Activated T-cell treated with anti-CD3 and anti-CD28 coated beads, Interleukin-2, amount 50 U/mL, for 72 hours (primary cell): Measurements from ENCODE around the gene MFSD12. TPM values are rescaled to one million over a fixed set of nuclear protein-coding genes. Genes with fewer than 3 reads are reported as not detected.
"Not testable (repeated sequence)": the region's sequence is repeated elsewhere in the genome, so short reads cannot be mapped to it uniquely, and the experiment has no call there.

ENCODE experiments used
- ATAC-seq, 2 donors: fragments of 150-1000 bp; cut with Tn5 transposase; replicated peaks in 1 of 2; 2 replicates each; pipeline ENCODE4 v1.10.0; 2021; ENCODE audit warnings: moderate library complexity in 2 of 2, mild to moderate bottlenecking in 1 of 2
- DNase-seq, 2 donors: peaks; one replicate each; pipeline ENCODE4 v3.0.0; 2021 to 2022; ENCODE audit warnings: mixed read lengths in 1 of 2
- H3K27ac Mint-ChIP-seq: one replicate; pipeline ENCODE4 v1.8.0; 2022; ENCODE audit warnings: mild to moderate bottlenecking, moderate library complexity, mixed read lengths
- H3K27me3 Mint-ChIP-seq: one replicate; pipeline ENCODE4 v1.8.0; 2022; ENCODE audit warnings: low read depth, mixed read lengths
- H3K36me3 Mint-ChIP-seq, 2 donors: one replicate each; pipeline ENCODE4 v1.8.0; 2022; ENCODE audit warnings: mixed read lengths in 2 of 2, mild to moderate bottlenecking in 1 of 2; ENCODE audit not compliant: insufficient read depth in 2 of 2
- H3K4me1 Mint-ChIP-seq: one replicate; pipeline ENCODE4 v1.8.0; 2022; ENCODE audit warnings: low read depth, mixed read lengths
- H3K4me3 Mint-ChIP-seq, 2 donors: one replicate each; pipeline ENCODE4 v1.8.0; 2022; ENCODE audit warnings: mild to moderate bottlenecking in 2 of 2, mixed read lengths in 2 of 2, moderate library complexity in 2 of 2
- H3K9me3 Mint-ChIP-seq, 2 donors: one replicate each; pipeline ENCODE4 v1.8.0; 2022; ENCODE audit warnings: mixed read lengths in 2 of 2
- total RNA-seq, 2 donors: library from RNA; stranded (reverse); gene quantifications; one replicate each; pipeline ENCODE4 v1.2.3, GENCODE V29; 2022

Gene MFSD12
- total RNA-seq, 2 donors from 2014 or later = 50.8 to 69.9 TPM

- no peaks in the 10 kb centered on the region for H3K27me3 Mint-ChIP-seq
- H3K4me1 Mint-ChIP-seq = no peaks in the 10 kb centered on the region
- DNase-seq (no peak), ATAC-seq (no peak)
- no peak overlapping the region for H3K27ac Mint-ChIP-seq
- no peaks in the 10 kb centered on the region for H3K9me3 Mint-ChIP-seq
- H3K36me3 Mint-ChIP-seq = no peaks in the 10 kb centered on the region
- no peak overlapping the region for H3K4me3 Mint-ChIP-seq
These were observed 34.7 kb upstream of the MFSD12 start for GRCh38 chr19:3591876-3592613.

- DNase-seq = no peak
- no peaks in the 10 kb centered on the region for H3K36me3 Mint-ChIP-seq
- no peak overlapping the region for H3K4me3 Mint-ChIP-seq
- no peak for ATAC-seq
- no peaks in the 10 kb centered on the region for H3K9me3 Mint-ChIP-seq
- H3K4me1 Mint-ChIP-seq = no peaks in the 10 kb centered on the region
- H3K27me3 Mint-ChIP-seq = no peaks in the 10 kb centered on the region
- H3K27ac Mint-ChIP-seq = no peak overlapping the region
These were observed 33.7 kb upstream of the MFSD12 start for GRCh38 chr19:3590991-3591659.

GRCh38 chr19:3589949-3590348 is 32.6 kb upstream of the MFSD12 start:
- no peaks in the 10 kb centered on the region for H3K9me3 Mint-ChIP-seq
- no peaks in the 10 kb centered on the region for H3K27me3 Mint-ChIP-seq
- no peak overlapping the region for H3K27ac Mint-ChIP-seq
- H3K4me3 Mint-ChIP-seq = no peak overlapping the region
- no peaks in the 10 kb centered on the region for H3K4me1 Mint-ChIP-seq
- H3K36me3 Mint-ChIP-seq = no peaks in the 10 kb centered on the region
- DNase-seq (no peak), ATAC-seq (no peak)

- no peaks in the 10 kb centered on the region for H3K36me3 Mint-ChIP-seq
- no peaks in the 10 kb centered on the region for H3K4me1 Mint-ChIP-seq
- H3K27ac Mint-ChIP-seq = no peak overlapping the region
- no peak for ATAC-seq
- no peak for DNase-seq
- no peak overlapping the region for H3K4me3 Mint-ChIP-seq
- no peaks in the 10 kb centered on the region for H3K9me3 Mint-ChIP-seq
- no peaks in the 10 kb centered on the region for H3K27me3 Mint-ChIP-seq
These were observed 32.1 kb upstream of the MFSD12 start for GRCh38 chr19:3589439-3589838.

GRCh38 chr19:3586707-3587346 is 29.4 kb upstream of the MFSD12 start:
- no peaks in the 10 kb centered on the region for H3K27me3 Mint-ChIP-seq
- ATAC-seq = no peak
- no peak overlapping the region for H3K27ac Mint-ChIP-seq
- no peaks in the 10 kb centered on the region for H3K36me3 Mint-ChIP-seq
- H3K9me3 Mint-ChIP-seq = no peaks in the 10 kb centered on the region
- H3K4me3 Mint-ChIP-seq = no peak overlapping the region
- DNase-seq = no peak
- no peaks in the 10 kb centered on the region for H3K4me1 Mint-ChIP-seq

GRCh38 chr19:3586127-3586626 is 28.8 kb upstream of the MFSD12 start:
- H3K36me3 Mint-ChIP-seq = no peaks in the 10 kb centered on the region
- no peak overlapping the region for H3K27ac Mint-ChIP-seq
- peak; percentile 46 to 55 for DNase-seq
- H3K4me3 Mint-ChIP-seq = peak overlapping the region; percentile 32 to 60
- no peaks in the 10 kb centered on the region for H3K4me1 Mint-ChIP-seq
- ATAC-seq = peak; percentile 39 to 47
- H3K27me3 Mint-ChIP-seq = no peaks in the 10 kb centered on the region
- H3K9me3 Mint-ChIP-seq = no peaks in the 10 kb centered on the region

GRCh38 chr19:3585301-3586126 is 28.1 kb upstream of the MFSD12 start, which contains the start of gene GIPC3:
TSS of gene GIPC3 (plus strand) at chr19:3585478. CDS start at chr19:3585598, 120 bp downstream.
- Mint-ChIP-seq H3K36me3 (no peaks in the 10 kb centered on the region), H3K9me3 (no peaks in the 10 kb centered on the region), H3K27me3 (no peaks in the 10 kb centered on the region), H3K4me3 (peak within 1 kb of the TSS; percentile 32 to 60), H3K4me1 (no peaks in the 10 kb centered on the region), H3K27ac (no peak within 1 kb of the TSS)
- ATAC-seq (peak; percentile 44 to 46), DNase-seq (peak in 1 of 2 donors; percentile 29)

- not testable (repeated sequence) for DNase-seq, H3K36me3 Mint-ChIP-seq, H3K27ac Mint-ChIP-seq, H3K27me3 Mint-ChIP-seq, H3K9me3 Mint-ChIP-seq, ATAC-seq, H3K4me1 Mint-ChIP-seq
- H3K4me3 Mint-ChIP-seq = peak overlapping the region in 1 of 2 donors; percentile 29
These were observed 26.8 kb upstream of the MFSD12 start for GRCh38 chr19:3584036-3584802.

GRCh38 chr19:3581792-3582191 is 24.4 kb upstream of the MFSD12 start:
- H3K36me3 Mint-ChIP-seq, H3K27ac Mint-ChIP-seq, DNase-seq, H3K4me1 Mint-ChIP-seq, H3K9me3 Mint-ChIP-seq, ATAC-seq, H3K27me3 Mint-ChIP-seq, H3K4me3 Mint-ChIP-seq: not testable (repeated sequence)

- ATAC-seq = no peak
These were observed 23.0 kb upstream of the MFSD12 start for GRCh38 chr19:3580156-3580934.

GRCh38 chr19:3578390-3578789 is 21.0 kb upstream of the MFSD12 start:
- Mint-ChIP-seq H3K27me3 (no peaks in the 10 kb centered on the region), H3K9me3 (no peaks in the 10 kb centered on the region), H3K4me3 (no peak overlapping the region), H3K4me1 (peaks cover 4% of the 10 kb centered on the region), H3K36me3 (peaks cover 2 to 4% of the 10 kb centered on the region in 2 donors), H3K27ac (no peak overlapping the region)
- ATAC-seq = no peak
- no peak for DNase-seq

More at GRCh38 chr19:3580156-3580934, 23.0 kb upstream of the MFSD12 start:
- no peak overlapping the region for H3K4me3 Mint-ChIP-seq
- peaks cover 0 to 2% of the 10 kb centered on the region in 2 donors for H3K36me3 Mint-ChIP-seq
- no peaks in the 10 kb centered on the region for H3K27me3 Mint-ChIP-seq
- H3K27ac Mint-ChIP-seq = no peak overlapping the region
- no peak for DNase-seq
- H3K4me1 Mint-ChIP-seq = no peaks in the 10 kb centered on the region
- H3K9me3 Mint-ChIP-seq = no peaks in the 10 kb centered on the region
